ENCODE results near the gene CMIP. TPM values are rescaled to one million over a fixed set of nuclear protein-coding genes. Genes with fewer than 3 reads are reported as not detected.

The CMIP gene
- polyA plus RNA-seq, 1 donor from 2014 or later, result 15.1 TPM

DNA sequence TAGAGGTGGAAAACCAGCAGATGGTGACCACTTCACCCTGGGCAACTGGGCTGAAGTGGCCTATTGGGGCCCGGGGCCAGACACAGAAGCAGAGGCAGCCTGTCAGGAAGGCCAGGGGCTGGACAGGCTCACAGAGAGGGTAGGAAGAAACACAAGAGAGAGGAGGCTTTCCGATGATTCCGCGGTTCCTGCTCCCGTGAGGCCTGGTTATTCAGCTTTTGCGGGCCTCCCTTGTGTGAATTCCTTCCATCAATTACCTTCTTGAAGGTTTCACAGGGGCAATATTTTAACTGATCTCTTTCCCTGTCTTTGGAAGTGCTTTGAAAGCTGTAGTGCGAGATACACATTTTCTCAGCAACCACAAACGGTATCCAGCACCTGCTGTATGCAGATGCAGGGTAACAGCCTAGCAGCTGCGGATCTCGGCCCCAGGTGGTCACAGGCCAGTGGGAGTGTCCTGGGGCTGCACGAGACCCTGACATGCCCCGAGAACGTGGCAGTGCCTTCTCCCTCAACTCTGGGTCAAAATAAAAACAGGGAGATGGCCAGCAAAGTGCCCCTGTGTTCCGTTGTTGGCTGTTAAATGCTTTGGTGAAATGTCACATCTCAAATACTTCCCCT is 11.6 kb upstream of the CMIP start:
- H2AFZ ChIP-seq (ENCODE audit: low read depth, low read length), result no peak overlapping the region

DNA sequence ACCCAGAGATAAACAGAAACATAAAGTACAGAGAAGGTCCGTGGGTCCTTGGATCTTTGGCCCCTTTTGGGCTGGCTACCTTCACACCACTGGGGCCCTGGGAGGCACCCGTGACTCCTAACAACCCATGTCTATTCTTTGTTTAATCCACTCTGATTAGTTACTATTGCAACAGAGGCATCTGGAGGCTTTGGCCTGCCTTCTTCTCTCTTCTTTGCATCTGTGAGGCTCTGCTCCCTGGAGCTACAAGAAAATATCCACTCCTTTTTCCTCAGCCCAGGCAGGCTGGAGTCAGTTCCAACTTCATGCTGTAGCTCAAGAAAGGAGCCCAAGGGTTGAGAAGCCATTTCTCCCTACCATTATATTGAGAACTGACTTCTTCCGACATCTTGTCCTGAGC is 9.5 kb upstream of the CMIP start:
- no peak overlapping the region for H3K9ac ChIP-seq (ENCODE audit: low read length)
- no peaks in the 10 kb centered on the region for H3K79me2 ChIP-seq (replicated peaks; ENCODE audit: insufficient read depth, low read length)
- H3F3A ChIP-seq (ENCODE audit: insufficient read depth, low read length, poor library complexity, severe bottlenecking), result no peaks in the 10 kb centered on the region
- H3K27ac ChIP-seq (ENCODE audit: low read length), result no peak overlapping the region
- H3K4me3 ChIP-seq (ENCODE audit: low read length), result no peak overlapping the region
- H4K20me1 ChIP-seq (ENCODE audit: insufficient read depth), result no peaks in the 10 kb centered on the region
- TF ChIP-seq EZH2 (IDR thresholded peaks at IDR 0.05; ENCODE audit: borderline replicate concordance, insufficient read depth, low read length, poor library complexity, severe bottlenecking), result no peak
- TF ChIP-seq, protein P1, sequence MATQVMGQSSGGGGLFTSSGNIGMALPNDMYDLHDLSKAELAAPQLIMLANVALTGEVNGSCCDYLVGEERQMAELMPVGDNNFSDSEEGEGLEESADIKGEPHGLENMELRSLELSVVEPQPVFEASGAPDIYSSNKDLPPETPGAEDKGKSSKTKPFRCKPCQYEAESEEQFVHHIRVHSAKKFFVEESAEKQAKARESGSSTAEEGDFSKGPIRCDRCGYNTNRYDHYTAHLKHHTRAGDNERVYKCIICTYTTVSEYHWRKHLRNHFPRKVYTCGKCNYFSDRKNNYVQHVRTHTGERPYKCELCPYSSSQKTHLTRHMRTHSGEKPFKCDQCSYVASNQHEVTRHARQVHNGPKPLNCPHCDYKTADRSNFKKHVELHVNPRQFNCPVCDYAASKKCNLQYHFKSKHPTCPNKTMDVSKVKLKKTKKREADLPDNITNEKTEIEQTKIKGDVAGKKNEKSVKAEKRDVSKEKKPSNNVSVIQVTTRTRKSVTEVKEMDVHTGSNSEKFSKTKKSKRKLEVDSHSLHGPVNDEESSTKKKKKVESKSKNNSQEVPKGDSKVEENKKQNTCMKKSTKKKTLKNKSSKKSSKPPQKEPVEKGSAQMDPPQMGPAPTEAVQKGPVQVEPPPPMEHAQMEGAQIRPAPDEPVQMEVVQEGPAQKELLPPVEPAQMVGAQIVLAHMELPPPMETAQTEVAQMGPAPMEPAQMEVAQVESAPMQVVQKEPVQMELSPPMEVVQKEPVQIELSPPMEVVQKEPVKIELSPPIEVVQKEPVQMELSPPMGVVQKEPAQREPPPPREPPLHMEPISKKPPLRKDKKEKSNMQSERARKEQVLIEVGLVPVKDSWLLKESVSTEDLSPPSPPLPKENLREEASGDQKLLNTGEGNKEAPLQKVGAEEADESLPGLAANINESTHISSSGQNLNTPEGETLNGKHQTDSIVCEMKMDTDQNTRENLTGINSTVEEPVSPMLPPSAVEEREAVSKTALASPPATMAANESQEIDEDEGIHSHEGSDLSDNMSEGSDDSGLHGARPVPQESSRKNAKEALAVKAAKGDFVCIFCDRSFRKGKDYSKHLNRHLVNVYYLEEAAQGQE (IDR thresholded peaks at IDR 0.05; ENCODE audit: borderline replicate concordance), result no peak
- TF ChIP-seq, protein P2, sequence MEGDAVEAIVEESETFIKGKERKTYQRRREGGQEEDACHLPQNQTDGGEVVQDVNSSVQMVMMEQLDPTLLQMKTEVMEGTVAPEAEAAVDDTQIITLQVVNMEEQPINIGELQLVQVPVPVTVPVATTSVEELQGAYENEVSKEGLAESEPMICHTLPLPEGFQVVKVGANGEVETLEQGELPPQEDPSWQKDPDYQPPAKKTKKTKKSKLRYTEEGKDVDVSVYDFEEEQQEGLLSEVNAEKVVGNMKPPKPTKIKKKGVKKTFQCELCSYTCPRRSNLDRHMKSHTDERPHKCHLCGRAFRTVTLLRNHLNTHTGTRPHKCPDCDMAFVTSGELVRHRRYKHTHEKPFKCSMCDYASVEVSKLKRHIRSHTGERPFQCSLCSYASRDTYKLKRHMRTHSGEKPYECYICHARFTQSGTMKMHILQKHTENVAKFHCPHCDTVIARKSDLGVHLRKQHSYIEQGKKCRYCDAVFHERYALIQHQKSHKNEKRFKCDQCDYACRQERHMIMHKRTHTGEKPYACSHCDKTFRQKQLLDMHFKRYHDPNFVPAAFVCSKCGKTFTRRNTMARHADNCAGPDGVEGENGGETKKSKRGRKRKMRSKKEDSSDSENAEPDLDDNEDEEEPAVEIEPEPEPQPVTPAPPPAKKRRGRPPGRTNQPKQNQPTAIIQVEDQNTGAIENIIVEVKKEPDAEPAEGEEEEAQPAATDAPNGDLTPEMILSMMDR (IDR thresholded peaks at IDR 0.05; ENCODE audit: poor library complexity, severe bottlenecking), result no peak
- TF ChIP-seq TAF1 (IDR thresholded peaks at IDR 0.05; ENCODE audit: low read depth), result no peak
- TF ChIP-seq SMC3 (conservative IDR thresholded peaks at IDR 0.05; ENCODE audit: poor library complexity), result no peak
- TF ChIP-seq MXI1 (conservative IDR thresholded peaks at IDR 0.05; ENCODE audit: poor library complexity, severe bottlenecking), result no peak
- TF ChIP-seq POLR2AphosphoS5 (IDR thresholded peaks at IDR 0.05), result no peak
- TF ChIP-seq RAD21 (conservative IDR thresholded peaks at IDR 0.05), result no peak
- no peak for TF ChIP-seq EP300 (conservative IDR thresholded peaks at IDR 0.05; ENCODE audit: poor library complexity, severe bottlenecking)
- no peak overlapping the region for H2AFZ ChIP-seq (ENCODE audit: low read depth, low read length)
- H3K9me3 ChIP-seq (ENCODE audit: low read length), result no peaks in the 10 kb centered on the region
- no peaks in the 10 kb centered on the region for H3K27me3 ChIP-seq (ENCODE audit: insufficient read depth, low read depth, low read length)
- no peak overlapping the region for H3K4me2 ChIP-seq (ENCODE audit: low read length)
- H3K9me2 ChIP-seq (ENCODE audit: insufficient read depth, low read length), result no peaks in the 10 kb centered on the region
- no peaks in the 10 kb centered on the region for H3K36me3 ChIP-seq (ENCODE audit: insufficient read depth, low read length)

More for the DNA sequence above, 11.6 kb upstream of the CMIP start:
- Histone ChIP-seq H4K20me1 (ENCODE audit: insufficient read depth) (no peaks in the 10 kb centered on the region), H3K9me2 (ENCODE audit: insufficient read depth, low read length) (no peaks in the 10 kb centered on the region), H3K27ac (ENCODE audit: low read length) (no peak overlapping the region), H3K27me3 (ENCODE audit: insufficient read depth, low read depth, low read length) (no peaks in the 10 kb centered on the region), H3K4me3 (ENCODE audit: low read length) (no peak overlapping the region), H3K36me3 (ENCODE audit: insufficient read depth, low read length) (no peaks in the 10 kb centered on the region), H3K79me2 (replicated peaks; ENCODE audit: insufficient read depth, low read length) (no peaks in the 10 kb centered on the region), H3K4me2 (ENCODE audit: low read length) (no peak overlapping the region), H3K9me3 (ENCODE audit: low read length) (no peaks in the 10 kb centered on the region), H3F3A (ENCODE audit: insufficient read depth, low read length, poor library complexity, severe bottlenecking) (no peaks in the 10 kb centered on the region), H3K9ac (ENCODE audit: low read length) (no peak overlapping the region)
- TF ChIP-seq RAD21 (conservative IDR thresholded peaks at IDR 0.05) (no peak), EP300 (conservative IDR thresholded peaks at IDR 0.05; ENCODE audit: poor library complexity, severe bottlenecking) (no peak), POLR2AphosphoS5 (IDR thresholded peaks at IDR 0.05) (no peak), TAF1 (IDR thresholded peaks at IDR 0.05; ENCODE audit: low read depth) (no peak), MXI1 (conservative IDR thresholded peaks at IDR 0.05; ENCODE audit: poor library complexity, severe bottlenecking) (no peak)
- TF ChIP-seq, protein P2 (IDR thresholded peaks at IDR 0.05; ENCODE audit: poor library complexity, severe bottlenecking), result no peak
- TF ChIP-seq, protein P1 (IDR thresholded peaks at IDR 0.05; ENCODE audit: borderline replicate concordance), result no peak
